GM21367 (cell line): ENCODE data around the gene TMEM198.

ENCODE experiments used
- ATAC-seq: cut with Tn5 transposase; IDR thresholded peaks from one replicate; pipeline ENCODE4 v1.9.1; 2021; ENCODE audit not compliant: unreplicated experiment

TMEM198 gene

GRCh38 chr2:219508971-219509779 is 34.7 kb upstream of the TMEM198 start:
- no peak for ATAC-seq

DNA sequence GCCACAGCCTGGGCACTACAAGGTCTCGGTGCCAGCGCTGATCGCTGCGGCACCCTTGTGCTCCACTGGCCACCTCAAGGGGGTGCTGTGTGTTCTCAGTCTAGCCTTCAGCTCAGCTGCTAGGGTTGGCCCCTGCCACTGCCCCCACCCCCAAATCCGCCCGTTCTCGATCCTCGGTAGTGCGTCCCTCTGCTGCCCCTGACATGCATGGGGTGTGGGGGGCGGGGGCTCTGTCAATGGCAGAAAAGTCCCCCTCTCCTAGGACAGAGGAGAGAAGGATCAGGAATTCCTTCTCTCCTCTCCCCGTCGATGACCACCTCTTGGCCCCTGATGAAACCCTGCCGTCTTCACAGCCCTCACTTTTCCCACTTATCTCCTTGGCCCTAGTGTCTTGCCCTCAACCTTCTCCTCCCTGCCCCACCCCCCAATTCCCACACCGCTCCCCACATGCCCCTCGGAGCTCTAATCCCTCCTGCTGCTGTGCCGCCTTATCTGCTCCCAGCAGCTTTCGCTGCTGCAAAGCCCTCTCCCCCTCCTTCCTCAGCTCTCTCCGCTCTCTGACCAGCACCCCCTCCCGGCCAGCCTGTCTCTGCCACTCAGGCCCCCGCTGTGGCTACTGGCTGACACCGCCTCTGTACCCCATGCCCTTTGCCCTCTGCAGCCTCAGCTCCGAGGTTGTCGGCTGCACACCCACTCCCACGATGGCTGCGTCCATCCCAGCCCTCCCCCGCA is 33.9 kb upstream of the TMEM198 start:
- no peak for ATAC-seq

- no peak for ATAC-seq
Measured at GRCh38 chr2:219510512-219511135, 33.2 kb upstream of the TMEM198 start.

GRCh38 chr2:219511547-219512325 is 32.1 kb upstream of the TMEM198 start:
- ATAC-seq: no peak

- no peak for ATAC-seq
Measured at GRCh38 chr2:219512524-219513216, 31.2 kb upstream of the TMEM198 start.

GRCh38 chr2:219513787-219514186 is 30.0 kb upstream of the TMEM198 start:
- no peak for ATAC-seq

- no peak for ATAC-seq
Measured at GRCh38 chr2:219514196-219514761, 29.5 kb upstream of the TMEM198 start, which contains the start of gene ASIC4. Gene ASIC4 (plus strand): TSS chr2:219514482. CDS start chr2:219514725, 243 bp downstream.

DNA sequence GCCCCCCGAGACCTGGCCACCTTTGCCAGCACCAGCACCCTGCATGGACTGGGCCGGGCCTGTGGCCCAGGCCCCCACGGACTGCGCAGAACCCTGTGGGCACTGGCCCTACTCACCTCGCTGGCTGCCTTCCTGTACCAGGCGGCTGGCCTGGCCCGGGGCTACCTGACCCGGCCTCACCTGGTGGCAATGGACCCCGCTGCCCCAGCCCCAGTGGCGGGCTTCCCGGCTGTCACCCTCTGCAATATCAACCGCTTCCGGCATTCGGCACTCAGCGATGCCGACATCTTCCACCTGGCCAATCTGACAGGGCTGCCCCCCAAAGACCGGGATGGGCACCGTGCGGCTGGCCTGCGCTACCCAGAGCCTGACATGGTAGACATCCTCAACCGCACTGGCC is 29.0 kb upstream of the TMEM198 start:
- no peak for ATAC-seq

GRCh38 chr2:219515874-219516629 is 27.8 kb upstream of the TMEM198 start:
- no peak for ATAC-seq

GRCh38 chr2:219516888-219517287 is 26.9 kb upstream of the TMEM198 start:
- ATAC-seq: no peak

DNA sequence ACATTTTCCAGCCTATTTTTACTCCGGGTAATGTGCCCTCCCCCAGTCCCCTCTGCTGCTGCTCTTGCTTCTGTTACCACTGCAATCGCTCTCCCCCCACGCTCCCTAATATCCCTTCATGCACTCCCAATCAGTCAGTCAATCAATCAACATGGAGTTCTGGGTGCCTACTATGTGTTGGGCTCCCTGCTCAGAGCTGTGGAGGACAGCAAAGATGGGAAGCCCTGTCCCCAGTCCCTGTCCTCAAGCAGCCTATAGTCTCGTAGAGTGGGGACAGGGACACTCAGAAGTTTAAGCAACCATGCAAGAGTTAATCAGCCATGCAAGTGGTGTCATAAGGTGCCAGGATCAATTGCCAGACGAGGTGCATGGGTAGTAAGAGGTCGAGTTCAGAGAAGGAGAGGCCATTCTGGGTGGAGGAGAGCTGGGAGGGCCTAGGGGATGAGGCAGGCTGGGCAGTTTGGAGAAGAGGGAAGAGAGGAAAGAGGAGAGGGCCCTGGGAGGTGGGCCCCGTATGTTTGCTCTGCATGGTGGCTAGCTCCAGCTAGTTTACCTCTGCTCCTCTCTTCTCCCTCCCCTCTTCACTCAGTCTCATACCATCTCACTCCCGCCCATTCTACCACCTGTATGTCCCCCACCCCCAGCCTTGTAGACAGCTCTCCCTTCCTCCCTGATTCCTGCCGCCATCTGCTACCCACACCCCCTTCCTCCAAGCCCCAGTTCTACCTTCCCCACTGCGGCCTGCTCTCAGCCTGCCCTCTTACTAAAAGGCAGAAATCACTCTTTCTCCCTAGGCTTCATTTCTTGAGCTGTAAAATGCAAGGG is 25.7 kb upstream of the TMEM198 start:
- no peak for ATAC-seq

DNA sequence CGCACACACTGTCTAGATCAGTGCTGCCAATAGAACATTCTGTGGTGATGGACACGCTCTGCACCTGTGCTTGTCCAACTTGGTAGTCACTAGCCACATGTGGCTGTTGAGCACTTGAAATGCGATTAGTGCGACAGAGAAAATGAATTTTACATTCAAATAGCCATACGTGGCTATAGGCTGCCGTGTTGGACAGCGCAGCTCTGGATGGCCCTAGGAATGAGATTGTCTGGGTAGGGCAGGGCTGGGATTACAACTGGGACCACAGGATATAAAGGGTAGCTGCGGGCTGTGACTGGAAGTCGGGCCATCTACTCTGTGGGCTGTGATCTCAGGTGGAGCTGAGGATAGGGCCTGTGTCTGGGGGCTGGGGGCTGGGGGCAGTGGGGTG is 24.3 kb upstream of the TMEM198 start:
- no peak for ATAC-seq

GRCh38 chr2:219520079-219520478 is 23.7 kb upstream of the TMEM198 start:
- no peak for ATAC-seq

- no peak for ATAC-seq
Measured at GRCh38 chr2:219521066-219521880, 22.6 kb upstream of the TMEM198 start.

DNA sequence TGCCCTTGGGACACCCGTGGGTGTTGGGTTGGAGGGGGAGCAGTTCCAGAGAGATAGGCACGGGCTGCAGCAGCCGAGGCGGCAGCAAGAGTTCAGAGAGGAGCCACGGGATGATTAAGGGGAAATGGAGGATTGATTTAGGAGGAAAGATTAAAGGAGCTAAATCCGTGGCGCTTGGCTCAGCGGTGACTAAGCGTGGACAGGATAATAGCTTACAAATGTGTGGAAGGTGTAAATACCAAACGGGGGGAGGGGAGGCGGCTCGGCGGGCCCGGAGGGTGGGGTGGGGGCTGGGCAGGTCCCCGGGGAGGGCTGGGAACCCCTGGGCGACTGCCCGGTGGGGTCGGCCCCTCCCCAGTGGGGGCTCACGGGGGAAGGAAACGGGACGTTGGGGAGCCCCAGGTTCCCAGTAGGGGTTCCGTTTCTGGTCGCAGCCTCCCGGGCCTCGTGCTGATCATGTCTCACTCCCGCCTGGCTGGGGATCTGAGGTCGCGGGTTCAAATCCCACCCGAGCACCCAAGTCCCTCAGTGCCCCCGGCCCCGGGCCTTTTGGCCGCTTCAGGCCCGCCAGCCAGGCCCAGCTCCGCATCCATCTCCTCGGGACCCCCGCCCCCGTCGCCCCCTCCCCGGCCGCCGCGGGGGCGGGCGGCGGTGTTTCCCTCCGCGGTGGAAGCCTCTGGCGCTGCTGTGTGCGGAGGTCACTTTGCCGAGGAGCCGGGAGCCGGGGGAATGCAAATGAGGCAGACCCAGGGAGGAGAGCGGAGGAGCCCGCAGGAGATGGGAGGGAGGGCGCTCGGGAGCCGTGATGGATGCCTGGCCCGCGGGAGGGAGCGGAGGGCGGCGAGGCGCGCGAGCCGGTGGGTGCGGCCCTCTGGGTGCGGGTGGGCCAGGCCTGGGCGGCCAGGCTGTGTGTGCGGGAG is 21.5 kb upstream of the TMEM198 start:
- no peak for ATAC-seq

- no peak for ATAC-seq
Measured at GRCh38 chr2:219523031-219523671, 20.7 kb upstream of the TMEM198 start.
